A549 (cell line): ENCODE measurements around the gene STAG3. TPM values are rescaled to one million over a fixed set of nuclear protein-coding genes. Genes with fewer than 3 reads are reported as not detected.
A peak's percentile ranks its signal among the peaks of the same experiment; 100 is the strongest.
"Not testable (repeated sequence)": the region's sequence is repeated elsewhere in the genome, so short reads cannot be mapped to it uniquely, and the experiment has no call there.

Source experiments
- ATAC-seq, 2 experiments: fragments of 200-7000 bp in 1 of 2; fragments of >200 bp in 1 of 2; cut with Nextera tagmentation in 1 of 2; cut with Tn5 transposase in 1 of 2; 3 replicates each; pipeline versions ENCODE4 v1.8.0 to v1.9.1; 2018 to 2020; ENCODE audit warnings: mild to moderate bottlenecking in 1 of 2, moderate library complexity in 1 of 2
- CTCF ChIA-PET: fragments of 300-600 bp; sonication (Branson Sonifier 250); formaldehyde crosslinking; extraction: SDS; loops from one replicate; lab custom pipeline; 2021; ENCODE audit warnings: antibody characterized with exemption, inconsistent platforms; lab: Yijun Ruan, JAX
- POLR2A ChIA-PET: fragments of 350-600 bp; formaldehyde crosslinking; extraction: SDS; loops from one replicate; lab custom pipeline; 2021; ENCODE audit warnings: antibody characterized with exemption, inconsistent platforms; lab: Yijun Ruan, JAX
- DNase-seq, 2 experiments: peaks; one replicate each; pipeline versions ENCODE4 v3.0.0 to v3.0.0-alpha.2; 2011 to 2016; ENCODE audit warnings: low read depth in 1 of 2, low spot score in 1 of 2
- FAIRE-seq: peaks from 2 replicates; lab custom pipeline; 2011; peaks lifted over from hg19 to GRCh38; lab: Jason Lieb, UNC
- H3K27ac ChIP-seq, 2 experiments: fragments of >200 bp; sonication (Bioruptor Twin); formaldehyde crosslinking; 3 replicates each; pipeline ENCODE4 v1.5.1; 2016 to 2017
- H3K4me1 ChIP-seq: fragments of >200 bp; sonication (Bioruptor Twin); formaldehyde crosslinking; 3 replicates; pipeline ENCODE4 v1.6.1; 2016
- H3K4me2 ChIP-seq: fragments of >200 bp; sonication (Bioruptor Twin); formaldehyde crosslinking; 3 replicates; pipeline ENCODE4 v1.6.1; 2016
- H3K4me3 ChIP-seq: fragments of >200 bp; sonication (Bioruptor Twin); formaldehyde crosslinking; 3 replicates; pipeline ENCODE4 v1.5.1; 2016
- H3K9me3 ChIP-seq: fragments of >200 bp; sonication (Bioruptor Twin); formaldehyde crosslinking; 3 replicates; pipeline ENCODE4 v1.6.1; 2016
- BHLHE40 ChIP-seq: IDR thresholded peaks from 2 replicates; pipeline ENCODE4 v1.6.1; 2012; ENCODE audit warnings: low read depth, low read length, inconsistent platforms
- CBX2 ChIP-seq: fragments of 200-600 bp; sonication (generic); IDR thresholded peaks from 2 replicates; pipeline ENCODE4 v1.6.1; 2016; ENCODE audit warnings: low read depth, mild to moderate bottlenecking, borderline replicate concordance
- EHMT2 ChIP-seq: fragments of 200-600 bp; sonication (generic); IDR thresholded peaks from 2 replicates; pipeline ENCODE4 v1.6.1; 2016; ENCODE audit warnings: antibody characterized with exemption, low read depth, mild to moderate bottlenecking, moderate library complexity
- FOSB ChIP-seq: fragments of 250-450 bp; sonication (Bioruptor Pico); IDR thresholded peaks from 2 replicates; pipeline ENCODE4 v1.5.0; 2020; ENCODE audit warnings: mild to moderate bottlenecking, moderate library complexity
- GATA3 ChIP-seq: IDR thresholded peaks from 2 replicates; pipeline ENCODE4 v1.6.1; 2012; ENCODE audit warnings: borderline replicate concordance
- HDAC2 ChIP-seq: fragments of 200-600 bp; sonication (generic); IDR thresholded peaks from 2 replicates; pipeline ENCODE4 v1.6.1; 2016
- HEYL ChIP-seq: fragments of 250-450 bp; sonication (Bioruptor Pico); IDR thresholded peaks from 2 replicates; pipeline ENCODE4 v1.8.0; 2021; ENCODE audit warnings: mild to moderate bottlenecking, moderate library complexity
- HOXB13 ChIP-seq: fragments of 250-450 bp; sonication (Bioruptor Pico); IDR thresholded peaks from 2 replicates; pipeline ENCODE4 v1.5.0; 2020; ENCODE audit warnings: low read depth, mild to moderate bottlenecking, moderate library complexity
- KDM5A ChIP-seq: fragments of 200-600 bp; sonication (generic); IDR thresholded peaks from 2 replicates; pipeline ENCODE4 v1.6.1; 2016; ENCODE audit warnings: antibody characterized with exemption, mild to moderate bottlenecking
- NPAS2 ChIP-seq: fragments of 250-450 bp; sonication (Bioruptor Pico); IDR thresholded peaks from 2 replicates; pipeline ENCODE4 v1.8.0; 2022; ENCODE audit warnings: mild to moderate bottlenecking, moderate library complexity, borderline replicate concordance
- POLR2A ChIP-seq: IDR thresholded peaks from 2 replicates; pipeline ENCODE4 v1.6.1; 2012; ENCODE audit warnings: mild to moderate bottlenecking, low read length
- RCOR1 ChIP-seq: fragments of 150-350 bp; IDR thresholded peaks from 2 replicates; pipeline ENCODE4 v1.6.1; 2014; ENCODE audit warnings: antibody characterized with exemption, low read length, low read depth
- RFX5 ChIP-seq: fragments of 450-650 bp; IDR thresholded peaks from 2 replicates; pipeline ENCODE4 v1.7.1; 2014; ENCODE audit warnings: antibody characterized with exemption, mild to moderate bottlenecking, moderate library complexity
- SMC3 ChIP-seq: fragments of >200 bp; sonication (Bioruptor Twin); formaldehyde crosslinking; IDR thresholded peaks from 3 replicates; pipeline ENCODE4 v1.6.1; 2018; ENCODE audit warnings: inconsistent platforms
- SREBF2 ChIP-seq: fragments of 450-650 bp; IDR thresholded peaks from 2 replicates; pipeline ENCODE4 v1.6.1; 2014; ENCODE audit warnings: mild to moderate bottlenecking, moderate library complexity
- TFCP2L1 ChIP-seq: fragments of 250-450 bp; sonication (Bioruptor Pico); IDR thresholded peaks from 2 replicates; pipeline ENCODE4 v1.5.0; 2021; ENCODE audit warnings: mild to moderate bottlenecking
- TP53 ChIP-seq: fragments of 250-450 bp; sonication (Bioruptor Pico); IDR thresholded peaks from 2 replicates; pipeline ENCODE4 v1.5.0; 2021; ENCODE audit warnings: mild to moderate bottlenecking, moderate library complexity
- ZFP36 ChIP-seq: fragments of 450-650 bp; IDR thresholded peaks from 2 replicates; pipeline ENCODE4 v1.6.1; 2014; ENCODE audit warnings: borderline replicate concordance; ENCODE audit not compliant: partially characterized antibody
- WGBS: methylation state at CpG from one replicate; pipeline ENCODE4 v1.1.6; 2017; ENCODE audit errors: missing lambda C conversion rate; 5-methylcytosine and 5-hydroxymethylcytosine counted together
- polyA plus RNA-seq, 4 experiments: library from polyadenylated mRNA; depleted of rRNA in 3 of 4; stranded (reverse); fragments of >200 nt; fragmentation: RNase III in 1 of 4; extraction: RNeasy Plus Mini Kit Qiagen cat#74134 plus additional on column Dnase treatment in 1 of 4; gene quantifications; 2 replicates in 3 of 4; 3 replicates in 1 of 4; pipeline ENCODE4 v1.2.3, GENCODE V29; 2011 to 2017
- TF ChIP-seq, protein P1 (sequence below): fragments of >200 bp; sonication (Bioruptor Twin); formaldehyde crosslinking; IDR thresholded peaks from 3 replicates; pipeline ENCODE4 v1.6.1; 2016
- TF ChIP-seq, protein P2 (sequence below): IDR thresholded peaks from 2 replicates; pipeline ENCODE4 v1.6.1; 2012
- TF ChIP-seq, protein P3 (sequence below): fragments of 250-450 bp; sonication (Bioruptor Pico); IDR thresholded peaks from 2 replicates; pipeline ENCODE4 v1.5.0; 2020; ENCODE audit warnings: low read depth, mild to moderate bottlenecking, moderate library complexity

The STAG3 gene
- polyA plus RNA-seq, 2 of the 4 experiments (the other 2 are of a cell fraction) = 0.25 to 0.50 TPM

DNA sequence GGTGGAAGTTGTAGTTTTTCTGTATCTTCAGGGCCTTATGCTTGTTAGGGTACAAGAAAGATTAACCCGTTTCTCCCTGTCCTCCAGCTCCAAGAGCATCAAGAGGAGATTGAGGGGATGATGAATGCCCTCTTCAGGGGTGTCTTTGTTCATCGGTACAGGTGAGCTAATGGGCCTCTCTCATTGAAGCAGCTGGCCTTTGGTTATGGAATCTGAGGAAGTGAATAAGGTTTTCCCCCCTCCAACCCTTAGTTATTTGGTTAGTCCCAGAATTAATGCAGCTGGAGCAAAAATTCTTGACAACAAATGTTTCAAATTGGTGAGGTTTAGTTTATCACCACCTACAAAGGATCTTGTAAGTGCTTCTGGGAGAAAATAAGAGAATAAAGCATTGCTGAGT, 17.5 kb downstream of the STAG3 start:
- DNase-seq (no peak), ATAC-seq (no peak), FAIRE-seq (no peak)
- 68% methylated on average over 2 of the region's 2 CpGs for WGBS
- no peak overlapping the region for H3K4me2 ChIP-seq
- H3K4me3 ChIP-seq = no peak overlapping the region
- H3K27ac ChIP-seq = no peak overlapping the region
- ChIA-PET POLR2A (no interaction called here), CTCF (interaction anchor here (0.9 to 2.1 kb wide), 4 partner anchors 9 to 62 kb away, joined by 3 to 11 read pairs (median 6); no protein-coding TSS in a partner anchor)
- no peaks in the 10 kb centered on the region for H3K9me3 ChIP-seq
- H3K4me1 ChIP-seq = peaks cover 2% of the 10 kb centered on the region; the same call in 2 of the 3 replicates
- no peak for TF ChIP-seq POLR2A
- no peak for TF ChIP-seq EHMT2
- no peak for TF ChIP-seq ZFP36
- TF ChIP-seq BHLHE40 = no peak
- TF ChIP-seq HEYL (CRISPR knock-in tag) = no peak
- TF ChIP-seq RFX5 = no peak
- TF ChIP-seq, protein P1, sequence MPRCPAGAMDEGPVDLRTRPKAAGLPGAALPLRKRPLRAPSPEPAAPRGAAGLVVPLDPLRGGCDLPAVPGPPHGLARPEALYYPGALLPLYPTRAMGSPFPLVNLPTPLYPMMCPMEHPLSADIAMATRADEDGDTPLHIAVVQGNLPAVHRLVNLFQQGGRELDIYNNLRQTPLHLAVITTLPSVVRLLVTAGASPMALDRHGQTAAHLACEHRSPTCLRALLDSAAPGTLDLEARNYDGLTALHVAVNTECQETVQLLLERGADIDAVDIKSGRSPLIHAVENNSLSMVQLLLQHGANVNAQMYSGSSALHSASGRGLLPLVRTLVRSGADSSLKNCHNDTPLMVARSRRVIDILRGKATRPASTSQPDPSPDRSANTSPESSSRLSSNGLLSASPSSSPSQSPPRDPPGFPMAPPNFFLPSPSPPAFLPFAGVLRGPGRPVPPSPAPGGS = no peak
- TF ChIP-seq HOXB13 (CRISPR knock-in tag) = no peak
- no peak for TF ChIP-seq TFCP2L1 (CRISPR knock-in tag)
- no peak for TF ChIP-seq RCOR1
- no peak for TF ChIP-seq CBX2
- no peak for TF ChIP-seq KDM5A
- no peak for TF ChIP-seq TP53 (CRISPR knock-in tag)
- TF ChIP-seq, protein P2, sequence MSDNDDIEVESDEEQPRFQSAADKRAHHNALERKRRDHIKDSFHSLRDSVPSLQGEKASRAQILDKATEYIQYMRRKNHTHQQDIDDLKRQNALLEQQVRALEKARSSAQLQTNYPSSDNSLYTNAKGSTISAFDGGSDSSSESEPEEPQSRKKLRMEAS = no peak
- TF ChIP-seq HDAC2 = no peak

DNA sequence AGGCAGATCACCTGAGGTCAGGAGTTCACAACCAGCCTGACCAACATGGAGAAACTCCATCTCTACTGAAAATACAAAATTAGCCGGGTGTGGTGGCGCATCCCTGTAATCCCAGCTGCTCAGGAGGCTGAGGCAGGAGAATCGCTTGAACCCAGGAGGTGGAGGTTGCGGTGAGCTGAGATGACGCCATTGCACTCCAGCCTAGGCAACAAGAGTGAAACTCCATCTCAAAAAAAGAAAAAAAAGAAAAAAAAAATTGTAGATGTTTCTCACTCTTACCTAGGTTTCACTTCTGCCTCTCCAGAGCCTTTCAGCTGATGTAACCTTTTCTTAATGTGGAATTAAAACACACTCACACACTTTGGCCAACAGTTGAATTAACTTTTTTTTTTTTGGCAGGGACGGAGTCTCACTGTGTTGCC, 18.2 kb downstream of the STAG3 start:
- FAIRE-seq, DNase-seq, H3K9me3 ChIP-seq, H3K4me1 ChIP-seq, H3K27ac ChIP-seq, POLR2A ChIA-PET, ATAC-seq, H3K4me2 ChIP-seq, H3K4me3 ChIP-seq: not testable (repeated sequence)
- 88% methylated on average over 6 of the region's 6 CpGs for WGBS
- CTCF ChIA-PET = interaction anchor here (0.7 to 2.1 kb wide), 2 partner anchors 63 to 510 kb away, joined by 3 to 11 read pairs; no protein-coding TSS in a partner anchor

DNA sequence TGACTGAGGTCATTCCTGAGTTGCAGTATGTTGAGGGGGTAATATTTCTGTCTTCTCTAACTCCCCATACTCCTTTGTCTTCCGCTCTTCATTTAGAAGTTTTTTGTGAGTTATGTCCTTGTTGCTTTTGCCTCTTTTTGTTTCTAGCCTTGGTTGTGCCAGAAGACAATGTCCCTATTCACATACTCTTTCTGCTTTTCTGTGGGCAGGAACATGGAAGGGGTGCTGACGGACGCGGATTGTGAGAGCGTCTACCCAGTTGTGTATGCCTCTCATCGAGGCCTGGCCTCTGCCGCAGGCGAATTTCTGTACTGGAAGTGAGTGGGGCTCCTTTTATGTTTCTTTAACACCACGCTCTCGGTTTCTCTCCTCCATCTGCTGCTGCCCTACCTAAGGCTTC, 20.5 kb downstream of the STAG3 start:
- no peaks in the 10 kb centered on the region for H3K9me3 ChIP-seq
- no peak overlapping the region for H3K4me3 ChIP-seq
- ATAC-seq = no peak
- 90% methylated on average over 10 of the region's 10 CpGs for WGBS
- no peak for FAIRE-seq
- H3K4me1 ChIP-seq = no peaks in the 10 kb centered on the region
- no peak overlapping the region for H3K27ac ChIP-seq
- POLR2A ChIA-PET = no interaction called here
- TF ChIP-seq, protein P3, sequence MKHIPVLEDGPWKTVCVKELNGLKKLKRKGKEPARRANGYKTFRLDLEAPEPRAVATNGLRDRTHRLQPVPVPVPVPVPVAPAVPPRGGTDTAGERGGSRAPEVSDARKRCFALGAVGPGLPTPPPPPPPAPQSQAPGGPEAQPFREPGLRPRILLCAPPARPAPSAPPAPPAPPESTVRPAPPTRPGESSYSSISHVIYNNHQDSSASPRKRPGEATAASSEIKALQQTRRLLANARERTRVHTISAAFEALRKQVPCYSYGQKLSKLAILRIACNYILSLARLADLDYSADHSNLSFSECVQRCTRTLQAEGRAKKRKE (CRISPR knock-in tag) = no peak
- no peak for TF ChIP-seq SREBF2
- TF ChIP-seq, all 56 proteins: peak for 0
- H3K4me2 ChIP-seq = no peak overlapping the region
- CTCF ChIA-PET = interaction anchor here (1.0 to 1.3 kb wide), 3 partner anchors 15 to 210 kb away, joined by 3 read pairs; no protein-coding TSS in a partner anchor
- DNase-seq = no peak

DNA sequence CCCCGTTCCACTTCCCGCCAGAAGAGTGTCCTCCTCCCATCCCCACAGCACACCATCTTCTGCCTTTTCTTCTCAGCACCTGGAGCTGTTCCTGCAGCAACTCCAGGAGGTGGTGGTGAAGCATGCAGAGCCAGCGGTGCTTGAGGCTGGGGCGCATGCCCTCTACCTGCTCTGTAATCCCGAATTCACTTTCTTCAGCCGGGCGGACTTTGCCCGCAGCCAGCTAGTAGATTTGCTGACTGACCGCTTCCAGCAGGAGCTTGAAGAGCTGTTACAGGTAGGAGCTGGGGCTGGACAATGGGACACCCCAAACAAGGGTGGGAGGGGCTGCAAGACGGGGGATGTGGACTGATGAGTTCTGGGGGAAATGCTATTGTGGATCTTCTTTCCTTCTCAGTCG, 23.0 kb downstream of the STAG3 start:
- TF ChIP-seq GATA3 (no peak), FOSB (CRISPR knock-in tag) (no peak), NPAS2 (CRISPR knock-in tag) (no peak), BHLHE40 (no peak), SMC3 (no peak)
- FAIRE-seq (no peak), ATAC-seq (0 out of 6 replicates have a peak, but pooled peaks of 1 of the 2 experiments have one; percentile 30), DNase-seq (no peak)
- POLR2A ChIA-PET = no interaction called here
- Histone ChIP-seq H3K4me1 (no peaks in the 10 kb centered on the region), H3K4me2 (no peak overlapping the region), H3K27ac (no peak overlapping the region), H3K4me3 (no peak overlapping the region), H3K9me3 (no peaks in the 10 kb centered on the region)
- WGBS = 77% methylated on average over 10 of the region's 11 CpGs
- CTCF ChIA-PET = interaction anchor here (1.3 to 5.3 kb wide), 5 partner anchors 12 to 207 kb away, joined by 3 to 29 read pairs (median 5); partner anchors contain the start of gene GAL3ST4
